GM18519 (cell line): Measurements from ENCODE around the gene E2F7.

Experiments used
- ATAC-seq: cut with Tn5 transposase; IDR thresholded peaks from one replicate; pipeline ENCODE4 v1.9.1; 2021; ENCODE audit warnings: mild to moderate bottlenecking, moderate library complexity; ENCODE audit not compliant: unreplicated experiment, low FRiP score

E2F7 gene

DNA sequence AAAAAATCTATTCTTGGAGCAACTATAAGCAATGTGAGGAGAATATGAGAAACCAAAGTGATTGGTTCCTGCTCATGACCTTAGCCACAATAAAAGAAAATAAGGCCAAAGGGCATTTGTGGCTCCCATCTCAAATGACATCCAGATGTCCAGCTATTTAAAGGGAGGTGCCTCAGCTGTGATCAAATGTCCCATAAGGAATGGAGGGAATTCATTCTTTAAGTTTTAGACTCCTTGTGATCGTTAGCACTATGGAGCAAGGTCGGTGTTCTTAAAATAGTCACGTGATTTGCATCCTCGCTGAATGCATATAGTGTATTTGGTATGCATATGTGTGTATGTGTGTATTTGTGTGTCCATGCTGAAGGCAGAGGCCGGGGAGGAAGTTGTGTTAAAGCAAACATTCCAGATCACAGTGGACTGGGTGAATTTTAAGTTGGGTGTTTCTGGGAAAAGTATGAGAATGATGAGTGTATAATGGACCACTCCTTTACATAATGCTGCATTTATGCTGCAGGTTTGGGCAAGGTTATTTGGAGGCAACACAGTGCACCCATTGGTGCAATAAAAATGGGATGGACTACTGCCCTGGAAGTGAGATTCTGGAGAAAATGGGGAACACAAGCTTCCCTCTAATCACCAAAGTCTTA, 5.6 kb upstream of the E2F7 start:
- peak; percentile 2 for ATAC-seq

DNA sequence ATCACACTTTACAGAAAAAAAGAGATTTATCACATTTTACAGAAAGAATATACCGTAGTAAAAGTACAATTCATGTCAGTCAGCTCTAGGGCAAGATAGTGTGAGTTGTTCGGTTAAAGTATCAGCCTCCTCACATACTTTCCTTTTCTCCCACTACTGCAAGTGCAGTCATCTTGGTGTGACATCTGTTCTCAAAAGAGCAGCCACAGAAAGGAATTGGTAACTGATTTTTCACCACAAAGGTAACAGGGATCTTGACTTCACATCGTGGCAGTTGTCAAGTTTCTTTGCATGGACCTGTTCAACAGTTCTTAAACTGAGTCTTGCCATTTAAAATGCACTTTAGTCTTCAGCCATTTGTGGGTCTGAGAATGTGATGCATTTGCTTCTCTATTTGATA, 5.0 kb upstream of the E2F7 start:
- peak; percentile 23 for ATAC-seq

DNA sequence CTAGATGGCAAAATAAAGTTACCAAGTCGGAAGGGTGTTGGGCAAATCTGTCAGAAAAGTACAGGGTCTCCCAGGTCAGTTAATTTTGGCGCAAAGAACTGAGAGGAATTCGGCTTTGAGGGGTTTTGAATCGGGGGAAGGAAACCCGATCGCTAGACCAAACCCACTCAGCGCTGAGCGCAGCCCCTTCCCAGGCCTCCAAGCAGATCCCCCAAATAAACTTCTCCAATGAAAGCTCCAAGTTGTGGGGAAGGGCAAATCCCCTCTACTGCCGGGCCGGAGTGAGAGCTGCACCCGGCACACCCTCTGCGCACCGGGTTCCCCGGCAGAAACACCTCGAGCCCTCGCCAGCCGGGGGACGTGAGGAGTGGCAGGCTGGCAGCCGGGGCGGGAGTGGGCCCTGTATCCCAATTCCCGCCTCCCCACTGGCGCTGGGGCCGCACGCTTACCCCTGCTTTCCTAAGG, 441 bp downstream of the E2F7 start:
- no peak for ATAC-seq

DNA sequence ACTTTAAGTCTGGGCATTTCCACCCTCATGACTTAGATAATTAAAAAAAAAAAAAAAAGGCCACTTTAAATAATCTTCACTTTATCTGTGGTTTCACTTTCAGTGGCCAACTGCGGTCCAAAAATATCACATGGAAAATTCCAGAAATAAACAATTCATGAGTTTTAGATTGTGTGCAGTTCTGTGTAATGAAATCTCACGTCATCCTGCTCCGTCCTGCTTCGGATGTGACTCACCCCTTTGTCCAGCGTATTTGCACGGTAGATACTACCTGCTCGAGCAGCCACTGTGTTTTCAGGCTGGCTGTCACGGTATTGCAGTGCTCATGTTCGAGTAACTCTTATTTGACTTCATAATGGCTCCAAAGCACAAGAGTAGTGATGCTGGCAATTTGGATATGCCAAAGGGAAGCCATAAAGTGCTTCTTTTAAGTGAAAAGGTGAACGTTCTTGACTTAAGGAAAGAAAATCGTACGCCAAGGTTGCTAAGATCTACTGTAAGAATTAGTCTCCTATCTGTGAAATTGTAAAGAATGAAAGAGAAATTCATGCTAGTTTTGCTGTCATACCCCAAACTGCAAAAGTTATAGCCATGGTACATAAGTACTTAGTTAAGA, 2.4 kb downstream of the E2F7 start:
- ATAC-seq = peak; percentile 42

DNA sequence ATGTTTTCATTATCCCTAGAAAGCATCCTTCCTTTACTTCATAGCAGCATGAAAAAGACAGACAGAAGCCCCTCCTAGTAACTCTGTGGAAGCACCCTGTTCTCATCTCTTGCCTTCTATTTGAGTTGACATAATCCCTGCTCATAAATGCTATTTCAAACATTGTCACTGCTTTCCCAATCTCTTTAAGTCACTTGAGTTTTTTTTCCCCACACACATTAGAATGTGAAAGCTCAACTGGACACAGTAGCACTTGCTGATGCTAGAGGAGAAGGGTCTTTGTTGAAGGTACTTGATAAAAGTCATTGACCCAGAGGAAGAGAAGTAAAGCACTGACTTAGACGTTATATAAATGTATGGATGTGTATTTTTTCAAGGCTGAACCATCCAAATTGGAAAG, 3.0 kb downstream of the E2F7 start:
- no peak for ATAC-seq

DNA sequence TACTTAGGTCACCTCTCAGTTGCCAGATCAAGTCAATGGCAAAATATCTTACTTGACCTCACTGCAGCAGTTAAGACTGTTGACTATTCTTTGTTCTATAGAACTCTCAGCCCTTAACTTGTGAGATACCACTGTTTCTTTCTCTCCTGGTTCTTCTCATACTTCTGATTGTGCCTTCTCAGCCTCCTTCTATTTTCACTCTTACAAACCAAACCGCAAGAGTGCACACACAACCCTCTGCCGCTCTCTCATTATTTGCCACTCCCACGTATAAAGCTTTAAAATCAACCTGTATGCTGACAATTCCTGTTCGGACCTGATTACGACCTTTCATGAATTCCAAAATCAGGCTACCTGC, 4.5 kb downstream of the E2F7 start:
- peak; percentile 24 for ATAC-seq

DNA sequence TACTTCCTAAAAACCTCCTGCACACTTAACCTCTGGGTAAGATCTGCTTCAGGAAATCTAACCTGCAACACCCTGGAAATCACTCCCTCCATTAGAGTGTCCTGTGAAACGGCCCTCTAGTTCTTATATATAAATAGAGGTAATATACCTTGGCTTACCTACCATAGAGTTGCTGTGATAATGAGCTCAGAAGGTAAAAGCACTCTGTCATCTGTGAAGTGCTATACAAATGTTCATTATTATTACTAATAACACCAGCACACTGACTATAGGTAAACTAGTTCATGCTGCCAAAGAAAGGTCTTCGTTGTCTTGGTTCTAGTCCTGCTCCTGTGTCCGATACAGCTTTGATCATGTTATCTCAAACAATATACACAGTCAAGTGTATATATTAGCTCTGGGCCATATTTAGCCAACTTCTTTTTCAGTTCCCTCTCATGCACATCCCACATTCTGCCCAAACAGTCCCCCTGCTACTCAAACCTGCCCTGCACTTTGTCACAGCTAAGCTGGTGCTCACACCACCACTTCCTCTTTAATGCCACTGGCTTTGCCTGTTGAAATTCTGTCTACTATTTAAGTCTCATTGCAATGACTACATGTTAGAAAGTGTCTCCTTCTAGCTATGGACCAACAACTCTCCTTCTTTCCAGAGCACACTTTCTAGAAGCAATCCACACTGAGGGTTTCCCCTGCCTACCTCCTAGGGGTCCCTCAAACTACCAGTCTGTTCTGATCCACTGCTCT, 5.1 kb downstream of the E2F7 start:
- peak; percentile 58 for ATAC-seq

DNA sequence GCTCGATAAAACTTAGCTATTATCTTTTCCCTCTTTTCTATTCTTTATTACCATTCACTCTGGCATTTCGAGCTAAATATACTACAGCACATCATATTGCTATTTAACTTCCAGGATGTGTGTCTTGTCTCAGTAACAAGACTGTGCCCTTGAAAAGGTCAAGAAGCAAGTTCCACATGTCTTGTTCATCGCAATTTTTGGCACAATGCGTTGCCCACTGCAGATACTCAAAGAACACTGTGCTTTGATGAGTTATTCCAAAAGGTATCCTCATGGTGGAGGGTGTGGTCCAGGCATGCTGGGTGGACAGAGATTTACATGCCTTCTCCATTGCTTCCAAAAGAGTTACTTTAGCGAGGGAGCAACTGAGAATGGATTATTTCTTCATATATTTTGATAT, 6.6 kb downstream of the E2F7 start:
- ATAC-seq = no peak

DNA sequence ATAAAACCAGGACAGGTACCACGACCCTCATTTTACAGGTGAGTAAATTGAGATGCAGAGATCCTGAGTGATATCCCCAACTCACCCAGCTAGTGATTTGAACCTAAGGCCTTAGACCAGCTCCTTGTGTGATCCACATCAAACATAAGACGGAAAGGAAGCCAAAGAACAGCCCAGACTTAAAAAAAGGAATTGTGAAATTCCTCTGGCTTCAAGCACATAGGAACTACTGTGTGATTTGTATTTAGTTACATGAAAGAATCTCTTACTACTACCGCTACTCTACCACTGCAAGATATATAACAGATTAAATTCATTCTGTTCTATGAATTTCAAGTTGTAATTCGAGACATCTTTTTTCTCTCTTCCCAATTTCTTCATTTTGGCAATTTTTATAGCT, 10.5 kb downstream of the E2F7 start:
- ATAC-seq = no peak

DNA sequence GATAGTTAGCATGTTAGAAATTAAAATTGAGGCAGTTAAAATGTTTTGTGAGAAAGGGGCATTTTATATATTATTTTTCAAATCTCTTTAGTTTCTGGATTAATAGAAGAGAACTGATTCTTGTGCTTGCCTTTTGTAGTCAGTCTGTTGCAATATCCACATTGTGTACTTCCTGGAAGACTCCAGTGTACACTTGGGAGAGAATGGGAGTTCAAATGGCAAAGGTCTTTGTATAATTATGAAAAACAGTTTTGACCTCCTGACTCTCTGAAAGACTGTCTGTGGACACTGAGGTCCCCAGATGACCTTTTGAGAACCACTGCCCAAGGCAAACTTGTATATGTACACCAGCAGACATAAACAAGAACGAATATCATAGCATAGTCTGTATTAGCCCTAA, 12.1 kb downstream of the E2F7 start:
- no peak for ATAC-seq

DNA sequence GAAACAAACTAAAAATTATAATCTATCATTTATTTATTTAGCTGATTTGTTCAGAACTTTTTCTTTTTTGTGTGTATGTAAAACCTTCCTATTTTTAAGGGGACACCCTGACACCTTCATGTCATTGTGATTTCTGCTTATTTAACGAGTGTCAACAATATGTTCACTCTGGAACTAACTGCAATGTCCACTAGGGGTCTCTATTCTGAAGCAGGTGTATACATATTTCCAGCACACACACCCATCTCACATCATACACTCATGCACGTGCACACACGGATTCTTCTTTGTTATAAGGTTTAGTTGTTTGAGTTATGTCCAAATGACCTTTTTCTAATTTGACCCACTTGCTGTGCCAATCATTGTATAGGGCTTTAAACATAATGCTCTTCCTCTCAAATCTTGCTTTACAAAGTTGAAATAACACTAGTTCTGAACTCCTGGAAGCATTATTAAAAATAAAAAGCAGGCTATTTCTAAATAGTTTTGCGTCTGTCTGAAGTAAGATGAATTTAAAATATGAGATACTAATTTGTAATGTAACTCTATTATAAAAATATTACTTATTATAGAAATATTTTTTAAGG, 15.5 kb downstream of the E2F7 start:
- ATAC-seq = peak; percentile 97

DNA sequence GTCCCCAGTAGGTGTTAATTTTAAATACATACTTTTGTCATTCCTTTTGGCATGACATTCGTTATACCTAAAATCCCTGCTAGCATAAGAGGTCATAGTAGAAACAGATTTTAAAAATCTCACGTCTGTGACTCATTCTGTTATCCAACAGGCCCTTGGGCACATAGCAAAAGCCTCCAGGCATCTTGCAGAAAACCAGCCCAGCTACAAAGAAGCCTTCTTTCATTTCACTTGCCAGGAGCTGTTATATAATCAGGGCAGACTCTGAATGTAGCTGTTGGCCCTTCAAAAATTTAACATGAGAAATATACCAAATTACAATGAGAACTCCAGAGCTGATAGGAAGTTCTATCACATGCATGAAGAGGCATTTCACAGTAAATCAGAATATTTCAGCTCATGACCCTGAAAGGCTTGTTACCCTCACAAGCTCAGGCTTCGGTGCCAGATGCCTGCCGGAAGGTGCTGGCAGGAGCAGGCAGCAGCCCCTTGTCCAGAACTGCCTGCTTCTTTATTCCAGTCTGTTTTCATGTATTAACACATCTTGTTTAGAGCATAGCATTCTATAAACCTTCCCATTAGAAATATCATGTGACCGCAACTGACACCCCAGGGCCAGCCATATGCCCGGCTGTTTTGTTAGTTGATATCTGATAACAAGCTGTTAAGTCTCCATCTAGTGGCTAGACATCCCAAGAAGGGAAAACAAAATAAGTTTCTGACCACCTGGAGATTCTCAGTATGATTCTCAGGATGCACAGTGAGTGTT, 17.8 kb downstream of the E2F7 start:
- no peak for ATAC-seq

DNA sequence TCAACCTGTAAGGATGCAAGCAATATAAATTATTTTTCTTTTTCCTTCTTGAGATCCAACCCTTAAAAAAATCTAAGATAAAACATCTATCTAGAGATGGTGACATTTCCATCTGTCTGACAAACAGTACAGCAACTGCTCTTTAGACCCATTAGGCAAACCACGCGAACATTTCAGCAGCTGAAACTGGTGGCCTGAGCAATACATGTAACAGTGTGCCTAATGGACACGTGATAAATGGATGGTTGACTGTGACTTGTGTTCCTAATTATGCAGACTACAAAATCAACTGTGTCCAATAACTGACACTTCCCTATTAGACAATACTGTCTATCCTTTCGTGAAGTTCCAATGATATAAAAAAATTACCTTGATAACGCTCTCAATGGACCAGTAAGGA, 18.9 kb downstream of the E2F7 start:
- ATAC-seq = no peak

DNA sequence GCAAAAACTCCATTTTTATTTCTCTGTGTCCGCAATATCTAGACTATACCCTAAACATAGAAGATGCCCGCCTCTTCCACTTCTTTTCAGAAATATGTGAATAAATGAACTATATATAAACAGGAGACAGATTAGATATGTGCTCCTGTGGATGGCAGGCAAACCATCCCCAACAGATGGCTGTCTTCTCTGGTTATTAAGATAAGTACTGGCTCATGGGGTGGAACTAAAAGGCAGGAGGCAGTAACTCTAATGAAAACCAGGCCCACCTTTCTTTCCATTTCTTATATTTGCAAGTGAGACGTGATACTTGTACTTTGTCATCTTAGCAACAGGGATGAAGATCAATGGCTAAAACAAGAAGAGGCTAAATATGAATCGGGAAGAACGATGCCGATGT, 20.2 kb downstream of the E2F7 start:
- no peak for ATAC-seq

DNA sequence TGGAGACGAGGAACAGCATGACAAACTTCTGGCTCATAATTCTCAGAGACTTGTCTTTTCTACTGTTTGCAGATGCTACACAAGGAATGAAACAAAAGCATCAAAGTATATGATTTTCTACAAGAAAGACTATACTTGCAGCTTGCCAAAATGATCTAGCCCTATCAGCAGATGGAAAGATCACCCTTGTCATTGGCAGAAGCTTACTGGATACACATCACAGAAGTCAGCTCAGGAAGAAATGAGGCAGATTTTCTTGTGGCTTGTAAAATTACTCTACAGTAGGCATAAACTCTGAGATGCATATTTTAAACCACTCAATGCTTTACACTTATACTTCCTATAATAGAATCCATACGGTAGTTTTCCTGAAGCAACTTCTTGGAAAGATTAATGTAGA, 20.6 kb downstream of the E2F7 start:
- no peak for ATAC-seq

DNA sequence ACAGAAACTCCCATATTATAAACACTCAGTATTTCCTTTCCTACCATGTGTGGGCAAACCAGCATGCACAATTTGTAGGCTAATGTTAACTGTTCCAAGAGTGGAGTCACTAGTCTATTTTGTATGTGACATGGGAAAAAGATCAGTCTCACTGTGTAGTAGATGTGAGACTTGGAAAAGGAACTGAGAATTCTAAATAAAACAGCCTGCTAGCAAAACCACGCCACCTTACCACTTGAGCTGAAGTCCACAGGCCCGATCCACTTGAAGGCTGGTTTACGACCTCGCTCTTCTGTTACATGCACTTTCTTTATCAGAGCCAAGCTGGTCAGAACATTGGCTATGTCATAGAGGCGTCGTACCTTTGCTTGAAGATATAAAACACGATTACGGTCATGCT, 22.5 kb downstream of the E2F7 start:
- no peak for ATAC-seq

DNA sequence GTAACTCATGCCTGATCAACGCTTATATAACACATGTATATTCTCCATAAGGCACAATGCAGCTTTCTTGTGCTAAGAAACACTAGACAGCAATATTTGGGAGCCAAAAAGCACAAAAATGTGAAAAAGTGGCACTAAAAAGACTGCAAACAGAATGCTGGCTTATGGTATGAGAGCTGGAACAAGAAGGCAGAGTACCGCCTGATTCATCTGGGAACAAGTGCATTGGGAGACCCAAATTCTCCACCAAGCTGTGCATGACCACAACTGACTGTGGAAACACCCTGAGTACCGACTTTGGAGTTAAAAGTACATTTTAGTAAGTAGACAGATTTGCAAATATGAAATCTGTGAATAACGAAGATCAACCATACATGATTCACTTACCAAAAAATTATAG, 25.1 kb downstream of the E2F7 start:
- no peak for ATAC-seq

DNA sequence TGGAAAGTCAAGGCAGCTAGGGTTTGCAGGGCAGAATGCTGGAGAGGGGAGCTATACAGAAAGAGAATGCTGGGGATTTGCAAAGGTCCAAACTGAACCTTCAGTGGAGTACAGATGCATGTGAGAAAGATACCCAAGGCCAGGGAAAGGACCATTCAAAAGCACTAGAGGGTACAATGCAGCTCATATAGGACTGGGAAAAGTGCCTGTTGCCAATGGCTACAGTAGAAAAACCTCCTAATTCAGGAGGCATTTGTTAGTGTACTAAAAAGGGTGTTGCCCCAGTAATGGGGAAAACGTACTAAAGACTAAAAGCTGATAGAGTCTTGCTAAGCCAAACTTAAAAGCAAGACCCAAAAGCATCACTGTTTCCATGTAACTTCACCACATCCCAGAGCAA, 30.1 kb downstream of the E2F7 start:
- ATAC-seq = no peak

DNA sequence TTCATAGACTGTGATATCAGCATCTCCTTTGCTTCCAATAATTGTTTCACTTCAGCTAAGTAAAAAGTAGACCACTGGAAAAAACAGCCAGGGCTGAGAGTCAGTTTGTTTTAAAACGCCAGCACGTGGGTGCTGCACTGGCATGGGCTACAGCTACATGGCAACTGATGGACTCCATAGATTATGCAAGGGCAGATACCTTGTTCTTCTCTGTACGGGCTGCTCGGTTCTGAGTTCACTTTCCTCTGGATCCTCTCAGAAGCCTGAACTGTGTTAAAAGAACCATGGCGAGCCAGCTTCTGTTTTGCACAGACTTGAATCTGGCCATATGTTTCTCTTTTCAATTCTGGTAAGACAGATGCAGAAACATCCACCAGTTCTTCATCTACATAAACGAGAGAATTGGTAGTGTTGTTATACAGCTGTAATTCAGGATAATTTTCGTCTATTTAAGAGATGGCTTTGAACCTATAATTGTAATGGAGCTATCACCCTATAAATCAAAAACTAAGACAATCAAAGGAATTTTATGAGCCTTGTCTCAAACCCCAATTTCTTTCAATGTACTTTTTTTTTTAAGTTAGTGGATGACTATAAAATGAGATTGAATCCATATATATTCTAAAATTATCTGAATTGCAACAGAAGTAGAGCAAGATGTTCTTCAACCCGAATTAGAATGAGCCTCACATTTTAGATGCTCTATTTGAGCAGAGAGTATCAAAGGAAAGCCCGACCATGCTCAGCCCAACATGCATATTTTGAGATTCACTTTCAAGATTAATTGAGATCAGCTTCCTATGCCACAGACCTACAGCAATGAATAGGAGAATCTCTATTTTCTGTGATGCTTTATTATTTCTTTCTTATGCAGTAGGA, 31.5 kb downstream of the E2F7 start:
- ATAC-seq = no peak

DNA sequence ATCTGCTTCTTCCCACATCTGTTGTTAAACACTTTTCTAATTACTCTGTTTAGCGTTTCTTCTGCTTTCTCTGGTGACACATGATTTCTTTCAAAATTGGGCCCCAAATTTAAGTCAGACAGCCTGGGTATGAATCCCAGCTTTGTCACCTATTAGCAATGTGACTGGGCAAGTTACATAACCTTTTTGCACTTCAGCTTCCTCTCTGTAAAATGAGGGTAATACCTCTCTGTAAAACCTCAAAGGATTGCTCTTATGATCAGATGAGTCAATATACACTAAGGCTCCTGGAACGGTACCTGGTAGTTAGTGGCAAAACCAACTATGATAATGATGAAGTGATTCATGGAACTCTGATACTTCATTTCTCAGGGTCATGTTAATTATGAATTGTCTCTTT, 33.0 kb downstream of the E2F7 start:
- no peak for ATAC-seq
